Common myeloid progenitor, CD34-positive (primary cell): ENCODE measurements around the gene SEC31A.

Source experiments
- CTCF ChIA-PET: fragments of 350-600 bp; sonication (Branson Sonifier 250); formaldehyde crosslinking; loops from one replicate; lab custom pipeline; 2021; ENCODE audit warnings: antibody characterized with exemption; lab: Charles Lee
- POLR2A ChIA-PET: fragments of 350-600 bp; sonication (Branson Sonifier 250); formaldehyde crosslinking; loops from one replicate; lab custom pipeline; 2021; ENCODE audit warnings: antibody characterized with exemption; lab: Charles Lee
- DNase-seq, 3 donors: peaks; one replicate each; pipeline versions ENCODE4 v3.0.0 to v3.0.0-alpha.2; 2013
- H3K27ac ChIP-seq, 2 experiments: 1 replicate in 1 of 2; 2 replicates in 1 of 2; pipeline ENCODE4 v1.7.0; 2013; ENCODE audit warnings: inconsistent platforms in 2 of 2, low read length in 2 of 2, mild to moderate bottlenecking in 2 of 2, low read depth in 1 of 2, moderate library complexity in 1 of 2; ENCODE audit not compliant: severe bottlenecking in 2 of 2, insufficient read depth in 1 of 2, poor library complexity in 1 of 2
- H3K27me3 ChIP-seq, 5 experiments: replicated peaks in 2 of 5; 1 replicate in 3 of 5; 2 replicates in 2 of 5; pipeline versions ENCODE4 v1.6.1 to v1.7.0; 2013; ENCODE audit warnings: low read length in 4 of 5, mild to moderate bottlenecking in 2 of 5, moderate library complexity in 2 of 5, inconsistent platforms in 1 of 5; ENCODE audit not compliant: insufficient read depth in 5 of 5, control insufficient read depth in 4 of 5
- H3K36me3 ChIP-seq, 4 experiments: 1 replicate in 2 of 4; 2 replicates in 2 of 4; pipeline versions ENCODE4 v1.6.1 to v1.7.0; 2013; ENCODE audit warnings: low read length in 3 of 4, control low read depth in 1 of 4, mild to moderate bottlenecking in 1 of 4; ENCODE audit not compliant: control insufficient read depth in 4 of 4, insufficient read depth in 4 of 4
- H3K4me1 ChIP-seq, 4 experiments: 1 replicate in 3 of 4; 2 replicates in 1 of 4; pipeline versions ENCODE4 v1.6.1 to v1.7.1; 2013; ENCODE audit warnings: low read length in 3 of 4, mild to moderate bottlenecking in 3 of 4, control low read depth in 1 of 4, inconsistent platforms in 1 of 4, moderate library complexity in 1 of 4; ENCODE audit not compliant: control insufficient read depth in 4 of 4, insufficient read depth in 4 of 4; ENCODE audit errors: control extremely low read depth in 1 of 4
- H3K4me3 ChIP-seq, 7 experiments: 1 replicate in 4 of 7; 2 replicates in 3 of 7; pipeline versions ENCODE4 v1.5.1 to v1.7.0; 2013; ENCODE audit warnings: mild to moderate bottlenecking in 7 of 7, low read length in 6 of 7, moderate library complexity in 6 of 7, inconsistent platforms in 2 of 7, low read depth in 2 of 7, control low read depth in 1 of 7; ENCODE audit not compliant: insufficient read depth in 4 of 7, control insufficient read depth in 1 of 7; ENCODE audit errors: extremely low read depth in 1 of 7
- H3K9me3 ChIP-seq, 5 experiments: 1 replicate in 4 of 5; 2 replicates in 1 of 5; pipeline versions ENCODE4 v1.6.1 to v1.7.1; 2013; ENCODE audit warnings: low read length in 4 of 5, mild to moderate bottlenecking in 2 of 5, inconsistent platforms in 1 of 5, low read depth in 1 of 5, moderate library complexity in 1 of 5; ENCODE audit not compliant: control insufficient read depth in 4 of 5, insufficient read depth in 2 of 5; ENCODE audit errors: control extremely low read depth in 1 of 5
- WGBS: methylation state at CpG from one replicate; pipeline ENCODE4 v1.1.5; 2013; ENCODE audit not compliant: insufficient coverage; 5-methylcytosine and 5-hydroxymethylcytosine counted together

Gene SEC31A

GRCh38 chr4:82784681-82785610 lies 106.0 kb downstream of the SEC31A start:
- CTCF ChIA-PET: interaction anchor here (0.8 to 2.7 kb wide), 8 partner anchors 8 to 63 kb away, joined by 3 to 11 read pairs (median 4); partner anchors contain the start of gene SCD5
- DNase-seq: peak; percentile 36 to 89 (median 80)
- WGBS: 47% methylated on average over 3 of the region's 9 CpGs

DNA sequence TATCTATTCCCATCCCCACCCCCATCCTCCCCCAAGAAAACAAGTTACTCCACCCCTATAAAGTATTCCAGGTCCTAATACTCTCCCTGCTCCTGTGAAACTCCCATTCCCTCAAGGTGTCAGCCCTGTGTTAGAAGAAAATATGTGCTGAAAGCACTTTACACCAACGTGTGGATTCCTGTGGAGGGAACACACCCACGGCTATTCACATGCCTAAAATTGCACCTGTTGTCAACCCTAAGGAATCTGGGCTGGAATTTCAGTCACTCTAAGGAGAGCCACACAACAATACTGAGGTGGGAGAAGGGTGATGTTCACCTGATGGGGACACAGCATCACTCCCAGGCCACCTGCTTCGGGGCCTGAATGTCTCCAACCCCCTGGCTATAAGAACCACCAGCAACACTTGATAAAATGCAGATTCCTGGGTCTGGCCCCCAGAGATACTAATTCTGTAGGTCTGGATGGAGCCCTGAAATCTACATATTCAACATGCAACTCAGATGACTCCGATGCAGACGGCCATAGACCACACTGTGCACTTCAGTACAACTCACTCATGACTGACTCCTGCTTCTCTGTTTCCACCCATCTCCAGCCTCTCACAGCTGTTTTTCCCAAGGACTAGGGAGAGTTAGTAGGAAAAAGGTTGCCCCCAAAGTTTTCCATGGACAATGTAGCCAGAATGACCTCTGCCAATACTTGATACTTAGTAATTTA lies 108.2 kb downstream of the SEC31A start:
- H3K4me3 ChIP-seq: no peak overlapping the region
- peaks cover 9 to 46% (median 27%) of the 10 kb centered on the region in 4 experiments for H3K4me1 ChIP-seq
- no peaks in the 10 kb centered on the region for H3K36me3 ChIP-seq
- H3K27ac ChIP-seq: no peak overlapping the region
- ChIA-PET POLR2A (interaction anchor here (0.7 kb wide), 1 partner anchor 321 kb away, joined by 3 read pairs; no protein-coding TSS in a partner anchor), CTCF (interaction anchor here (1.0 kb wide), 1 partner anchor 16 kb away, joined by 3 read pairs; no protein-coding TSS in a partner anchor)
- H3K27me3 ChIP-seq: no peaks in the 10 kb centered on the region
- H3K9me3 ChIP-seq: no peaks in the 10 kb centered on the region
- no peak for DNase-seq
- 98% methylated on average over 4 of the region's 5 CpGs for WGBS

More at GRCh38 chr4:82784681-82785610, 106.0 kb downstream of the SEC31A start:
- POLR2A ChIA-PET: interaction anchor here (0.5 to 0.6 kb wide), 2 partner anchors 24 to 32 kb away, joined by 3 to 4 read pairs; no protein-coding TSS in a partner anchor
- Histone ChIP-seq H3K27me3 (no peaks in the 10 kb centered on the region), H3K27ac (peak overlapping the region; percentile 10 to 74), H3K4me3 (peak overlapping the region in 2 of 7 experiments; percentile 41 to 42), H3K4me1 (peaks cover 8 to 40% (median 26%) of the 10 kb centered on the region in 4 experiments), H3K36me3 (no peaks in the 10 kb centered on the region), H3K9me3 (no peaks in the 10 kb centered on the region)

- H3K9me3 ChIP-seq: no peaks in the 10 kb centered on the region
- peak overlapping the region; percentile 26 to 27 for H3K27ac ChIP-seq
- DNase-seq: peak; percentile 84 to 95 (median 95)
- peaks cover 6 to 41% (median 27%) of the 10 kb centered on the region in 4 experiments for H3K4me1 ChIP-seq
- peak overlapping the region in 1 of 7 experiments; percentile 34 for H3K4me3 ChIP-seq
- POLR2A ChIA-PET: interaction anchor here (0.8 kb wide), 1 partner anchor 18 kb away, joined by 3 read pairs; the partner anchor contains the start of gene SCD5
- CTCF ChIA-PET: interaction anchor here (0.9 kb wide), 1 partner anchor 46 kb away, joined by 3 read pairs; no protein-coding TSS in a partner anchor
- no peaks in the 10 kb centered on the region for H3K36me3 ChIP-seq
- WGBS: 0% methylated on average over 4 of the region's 10 CpGs
- no peaks in the 10 kb centered on the region for H3K27me3 ChIP-seq
Measured at GRCh38 chr4:82780752-82781231, 110.2 kb downstream of the SEC31A start.

- H3K9me3 ChIP-seq: no peaks in the 10 kb centered on the region
- 57% methylated on average over 1 of the region's 1 CpG for WGBS
- POLR2A ChIA-PET: interaction anchor here (0.8 kb wide), 1 partner anchor 19 kb away, joined by 3 read pairs; the partner anchor contains the start of gene SCD5
- H3K27ac ChIP-seq: peak overlapping the region; percentile 26 to 27
- no peak for DNase-seq
- no peaks in the 10 kb centered on the region for H3K27me3 ChIP-seq
- peak overlapping the region in 1 of 7 experiments; percentile 34 for H3K4me3 ChIP-seq
- CTCF ChIA-PET: interaction anchor here (0.9 to 1.2 kb wide), 2 partner anchors 9 to 46 kb away, joined by 3 read pairs; no protein-coding TSS in a partner anchor
- H3K36me3 ChIP-seq: no peaks in the 10 kb centered on the region
- H3K4me1 ChIP-seq: peaks cover 6 to 36% (median 24%) of the 10 kb centered on the region in 4 experiments
Measured at GRCh38 chr4:82780170-82780751, 110.7 kb downstream of the SEC31A start.

- ChIA-PET CTCF (interaction anchor here (0.7 to 1.2 kb wide), 2 partner anchors 10 to 37 kb away, joined by 3 read pairs; no protein-coding TSS in a partner anchor), POLR2A (interaction anchor here (1.2 kb wide), 1 partner anchor 10 kb away, joined by 3 read pairs; no protein-coding TSS in a partner anchor)
- no peak overlapping the region for H3K4me3 ChIP-seq
Measured at GRCh38 chr4:82779032-82779431, 111.9 kb downstream of the SEC31A start.

DNA sequence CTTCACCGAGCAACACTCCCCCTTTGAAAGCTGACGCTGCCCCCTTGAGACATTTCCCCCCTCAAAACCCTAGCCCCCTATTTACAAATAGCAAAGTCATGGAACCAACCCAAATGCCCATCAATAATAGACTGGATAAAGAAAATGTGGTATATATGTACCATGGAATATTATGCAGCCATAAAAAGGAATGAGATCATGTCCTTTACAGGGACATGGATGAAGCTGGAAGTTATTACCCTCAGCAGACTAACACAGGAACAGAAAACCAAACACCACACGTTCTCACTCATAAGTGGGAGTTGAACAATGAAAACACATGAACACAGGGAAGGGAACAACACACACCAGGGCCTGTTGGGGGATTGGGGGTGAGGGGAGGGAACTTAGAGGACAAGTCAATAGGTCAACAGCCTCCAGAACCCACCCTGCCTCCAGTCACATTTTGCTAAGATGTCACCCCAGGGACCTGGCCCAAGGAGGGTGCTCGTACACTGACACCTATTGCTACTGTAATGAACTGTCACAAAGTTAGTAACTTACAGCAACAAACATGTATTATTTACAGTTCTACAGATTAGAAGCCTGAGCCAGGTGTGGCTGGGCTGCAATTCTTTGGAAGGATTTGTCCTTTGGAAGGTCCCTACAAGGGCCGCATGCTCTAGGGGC lies 113.0 kb downstream of the SEC31A start:
- Histone ChIP-seq H3K36me3 (no peaks in the 10 kb centered on the region), H3K27me3 (no peaks in the 10 kb centered on the region), H3K9me3 (no peaks in the 10 kb centered on the region), H3K4me3 (no peak overlapping the region), H3K27ac (no peak overlapping the region), H3K4me1 (peaks cover 6 to 35% (median 24%) of the 10 kb centered on the region in 4 experiments)
- DNase-seq: no peak
- 83% methylated on average over 2 of the region's 5 CpGs for WGBS
- ChIA-PET CTCF (interaction anchor here (0.7 to 1.1 kb wide), 3 partner anchors 20 to 319 kb away, joined by 3 read pairs; partner anchors contain the start of gene SCD5), POLR2A (interaction anchor here (1.2 kb wide), 1 partner anchor 11 kb away, joined by 3 read pairs; no protein-coding TSS in a partner anchor)

More at GRCh38 chr4:82779032-82779431, 111.9 kb downstream of the SEC31A start:
- Histone ChIP-seq H3K9me3 (no peaks in the 10 kb centered on the region), H3K4me1 (peaks cover 6 to 34% (median 24%) of the 10 kb centered on the region in 4 experiments), H3K27ac (no peak overlapping the region), H3K36me3 (no peaks in the 10 kb centered on the region), H3K27me3 (no peaks in the 10 kb centered on the region)
- DNase-seq: no peak
- WGBS: 60% methylated on average over 3 of the region's 11 CpGs
